ENCODE measurements around the gene MT1E. TPM values are rescaled to one million over a fixed set of nuclear protein-coding genes. Genes with fewer than 3 reads are reported as not detected.

The MT1E gene
- total and polyA plus RNA-seq, 9 donors: 16.1 to 867 (median 65.3) TPM

DNA sequence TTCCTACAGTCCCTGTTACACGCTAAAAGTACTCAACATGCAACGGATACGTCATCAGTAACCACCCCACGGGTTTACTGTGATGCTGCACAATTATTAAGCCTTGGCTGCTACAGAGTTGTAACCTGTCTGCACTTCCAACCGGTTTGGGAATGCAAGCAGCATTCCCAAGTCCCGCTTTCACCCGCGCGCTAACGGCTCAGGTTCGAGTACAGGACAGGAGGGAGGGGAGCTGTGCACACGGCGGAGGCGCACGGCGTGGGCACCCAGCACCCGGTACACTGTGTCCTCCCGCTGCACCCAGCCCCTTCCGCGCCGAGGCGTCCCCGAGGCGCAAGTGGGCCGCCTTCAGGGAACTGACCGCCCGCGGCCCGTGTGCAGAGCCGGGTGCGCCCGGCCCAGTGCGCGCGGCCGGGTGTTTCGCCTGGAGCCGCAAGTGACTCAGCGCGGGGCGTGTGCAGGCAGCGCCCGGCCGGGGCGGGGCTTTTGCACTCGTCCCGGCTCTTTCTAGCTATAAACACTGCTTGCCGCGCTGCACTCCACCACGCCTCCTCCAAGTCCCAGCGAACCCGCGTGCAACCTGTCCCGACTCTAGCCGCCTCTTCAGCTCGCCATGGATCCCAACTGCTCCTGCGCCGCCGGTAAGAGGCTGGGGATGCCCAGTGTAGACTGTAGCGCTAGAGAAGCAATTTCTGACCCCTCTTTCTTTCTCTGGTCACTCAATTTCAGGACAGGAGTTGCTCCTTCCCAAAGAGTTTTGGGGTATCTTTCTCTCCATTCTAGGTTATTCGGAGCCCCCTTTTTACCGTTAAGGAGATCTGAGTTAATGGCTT is 17.3 kb upstream of the MT1E start, which contains the start of gene MT2A:
Gene MT2A, plus strand, starts transcription at position 542 of the 833 bp plus-strand sequence. Its CDS starts 72 bp downstream, at position 614.
- H3K4me3 ChIP-seq: peak within 1 kb of the TSS; percentile 76
- H3K27me3 ChIP-seq: no peaks in the 10 kb centered on the region
- H3K27ac ChIP-seq: peak within 1 kb of the TSS; percentile 79 to 81
- no peaks in the 10 kb centered on the region for H3K9me3 ChIP-seq
- 6 to 8% (median 7%) methylated on average over 61 to 62 of the region's 62 CpGs for WGBS, 3 donors
- TF ChIP-seq, protein P1, sequence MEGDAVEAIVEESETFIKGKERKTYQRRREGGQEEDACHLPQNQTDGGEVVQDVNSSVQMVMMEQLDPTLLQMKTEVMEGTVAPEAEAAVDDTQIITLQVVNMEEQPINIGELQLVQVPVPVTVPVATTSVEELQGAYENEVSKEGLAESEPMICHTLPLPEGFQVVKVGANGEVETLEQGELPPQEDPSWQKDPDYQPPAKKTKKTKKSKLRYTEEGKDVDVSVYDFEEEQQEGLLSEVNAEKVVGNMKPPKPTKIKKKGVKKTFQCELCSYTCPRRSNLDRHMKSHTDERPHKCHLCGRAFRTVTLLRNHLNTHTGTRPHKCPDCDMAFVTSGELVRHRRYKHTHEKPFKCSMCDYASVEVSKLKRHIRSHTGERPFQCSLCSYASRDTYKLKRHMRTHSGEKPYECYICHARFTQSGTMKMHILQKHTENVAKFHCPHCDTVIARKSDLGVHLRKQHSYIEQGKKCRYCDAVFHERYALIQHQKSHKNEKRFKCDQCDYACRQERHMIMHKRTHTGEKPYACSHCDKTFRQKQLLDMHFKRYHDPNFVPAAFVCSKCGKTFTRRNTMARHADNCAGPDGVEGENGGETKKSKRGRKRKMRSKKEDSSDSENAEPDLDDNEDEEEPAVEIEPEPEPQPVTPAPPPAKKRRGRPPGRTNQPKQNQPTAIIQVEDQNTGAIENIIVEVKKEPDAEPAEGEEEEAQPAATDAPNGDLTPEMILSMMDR (IDR thresholded peaks at IDR 0.05): peak in 1 of 3 donors; percentile 10
- TF ChIP-seq POLR2A (IDR thresholded peaks at IDR 0.05): peak; percentile 90
- peak; percentile 86 for TF ChIP-seq EP300 (IDR thresholded peaks at IDR 0.05)
- intact Hi-C loops (cut with DNase I): loop anchor here in 1 of 4 donors (1.0 to 10.0 kb wide), 4 partner anchors 19 to 697 kb away; partner anchors contain the start of genes MT1X and NLRC5
- H3K36me3 ChIP-seq: no peaks in the 10 kb centered on the region
- peaks cover 27% of the 10 kb centered on the region for H3K4me1 ChIP-seq (ENCODE audit: insufficient read depth)
- peak; percentile 90 to 94 (median 90) for DNase-seq

DNA sequence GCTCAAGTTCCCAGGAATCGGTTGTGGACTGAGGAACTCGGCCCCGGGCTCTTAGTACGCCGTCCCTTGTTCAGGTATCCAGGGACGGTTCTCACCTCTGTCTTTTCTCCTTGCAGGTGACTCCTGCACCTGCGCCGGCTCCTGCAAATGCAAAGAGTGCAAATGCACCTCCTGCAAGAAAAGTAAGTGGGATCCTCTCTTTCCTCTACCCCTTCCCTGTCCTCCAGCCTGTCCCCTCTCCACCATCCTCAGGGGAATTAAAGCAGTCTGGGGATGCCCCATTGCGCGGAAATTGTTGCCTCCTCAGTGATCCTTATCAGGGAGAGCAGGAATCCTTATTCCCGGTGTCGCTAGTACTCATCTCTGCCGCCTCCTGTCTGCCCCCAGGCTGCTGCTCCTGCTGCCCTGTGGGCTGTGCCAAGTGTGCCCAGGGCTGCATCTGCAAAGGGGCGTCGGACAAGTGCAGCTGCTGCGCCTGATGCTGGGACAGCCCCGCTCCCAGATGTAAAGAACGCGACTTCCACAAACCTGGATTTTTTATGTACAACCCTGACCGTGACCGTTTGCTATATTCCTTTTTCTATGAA is 16.6 kb upstream of the MT1E start:
- TF ChIP-seq POLR2A (IDR thresholded peaks at IDR 0.05) (no peak), EP300 (IDR thresholded peaks at IDR 0.05) (no peak)
- TF ChIP-seq, protein P1 (IDR thresholded peaks at IDR 0.05): no peak
- no peak for DNase-seq
- Histone ChIP-seq H3K4me3 (peak overlapping the region; percentile 76), H3K27ac (peak overlapping the region in 1 of 2 donors; percentile 81), H3K27me3 (no peaks in the 10 kb centered on the region), H3K9me3 (no peaks in the 10 kb centered on the region), H3K36me3 (no peaks in the 10 kb centered on the region), H3K4me1 (ENCODE audit: insufficient read depth) (peaks cover 27% of the 10 kb centered on the region)
- 0 to 1% (median 1%) methylated on average over 20 to 21 of the region's 21 CpGs for WGBS, 3 donors
- intact Hi-C loops (cut with DNase I): loop anchor here in 1 of 4 donors (1.0 to 10.0 kb wide), 4 partner anchors 18 to 696 kb away; partner anchors contain the start of genes MT1X and NLRC5

DNA sequence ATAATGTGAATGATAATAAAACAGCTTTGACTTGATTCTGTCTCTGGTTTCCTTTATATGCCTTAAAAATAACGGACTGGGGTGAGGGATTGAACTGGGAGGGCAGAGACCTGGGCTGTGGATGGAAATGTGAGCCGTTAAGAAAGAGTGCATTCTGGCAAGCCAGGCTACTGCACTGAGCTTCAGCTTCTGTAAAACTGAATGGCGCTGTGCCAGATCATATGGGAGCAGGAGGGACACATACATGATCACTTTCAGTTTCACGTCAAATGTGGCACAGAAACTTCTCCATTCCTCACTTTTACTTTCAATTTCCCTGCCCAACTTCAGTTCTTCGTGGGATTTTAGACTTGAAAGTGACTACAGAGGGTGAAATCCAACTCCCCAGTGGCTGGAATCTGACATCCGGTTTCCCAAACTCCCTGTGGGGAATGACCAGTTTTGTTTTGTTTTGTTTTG is 16.1 kb upstream of the MT1E start:
- intact Hi-C loops (cut with DNase I): loop anchor here in 1 of 4 donors (2.0 to 10.0 kb wide), 3 partner anchors 17 to 695 kb away; partner anchors contain the start of gene NLRC5

More for the DNA sequence above, 16.1 kb upstream of the MT1E start:
- WGBS, 3 donors: 0 to 2% (median 0%) methylated on average over 6 of the region's 6 CpGs
- Histone ChIP-seq H3K36me3 (no peaks in the 10 kb centered on the region), H3K4me3 (peak overlapping the region; percentile 76), H3K9me3 (no peaks in the 10 kb centered on the region), H3K27ac (peak overlapping the region; percentile 41 to 43), H3K27me3 (no peaks in the 10 kb centered on the region), H3K4me1 (ENCODE audit: insufficient read depth) (peaks cover 27% of the 10 kb centered on the region)
- peak; percentile 28 for TF ChIP-seq POLR2A (IDR thresholded peaks at IDR 0.05)
- TF ChIP-seq EP300 (IDR thresholded peaks at IDR 0.05): no peak
- TF ChIP-seq, protein P1 (IDR thresholded peaks at IDR 0.05): peak in 2 of 3 donors; percentile 7 to 8
- peak in 3 of 5 donors; percentile 51 to 71 (median 64) for DNase-seq
